HG03103 (cell line): ENCODE data around the gene FAM78A.
"Not testable (repeated sequence)": the region's sequence is repeated elsewhere in the genome, so short reads cannot be mapped to it uniquely, and the experiment has no call there.

Experiments
- ATAC-seq: cut with Tn5 transposase; IDR thresholded peaks from one replicate; pipeline ENCODE4 v1.9.1; 2021; ENCODE audit warnings: low read depth; ENCODE audit not compliant: unreplicated experiment

The FAM78A gene

GRCh38 chr9:131282688-131283422 lies 6.5 kb upstream of the FAM78A start:
- no peak for ATAC-seq

GRCh38 chr9:131282175-131282574 lies 5.9 kb upstream of the FAM78A start:
- no peak for ATAC-seq

GRCh38 chr9:131281119-131281965 lies 5.0 kb upstream of the FAM78A start:
- no peak for ATAC-seq

GRCh38 chr9:131280660-131281059 lies 4.3 kb upstream of the FAM78A start:
- no peak for ATAC-seq

- no peak for ATAC-seq
These were observed 3.7 kb upstream of the FAM78A start for GRCh38 chr9:131279863-131280570.

GRCh38 chr9:131279196-131279862 lies 3.0 kb upstream of the FAM78A start:
- no peak for ATAC-seq

GRCh38 chr9:131278702-131279111 lies 2.4 kb upstream of the FAM78A start:
- no peak for ATAC-seq

GRCh38 chr9:131277910-131278701 lies 1.8 kb upstream of the FAM78A start:
- ATAC-seq: no peak

GRCh38 chr9:131277287-131277909 lies 1.1 kb upstream of the FAM78A start:
- ATAC-seq: no peak

GRCh38 chr9:131276891-131277286 lies 579 bp upstream of the FAM78A start:
- no peak for ATAC-seq

- ATAC-seq: no peak
These were observed 797 bp downstream of the FAM78A start for GRCh38 chr9:131275332-131276093.

- ATAC-seq: no peak
These were observed 1.5 kb downstream of the FAM78A start for GRCh38 chr9:131274674-131275331.

- no peak for ATAC-seq
These were observed 2.2 kb downstream of the FAM78A start for GRCh38 chr9:131273856-131274673.

GRCh38 chr9:131273146-131273855 lies 3.0 kb downstream of the FAM78A start:
- ATAC-seq: no peak

- ATAC-seq: no peak
These were observed 4.1 kb downstream of the FAM78A start for GRCh38 chr9:131272212-131272611.

GRCh38 chr9:131271506-131271931 lies 4.8 kb downstream of the FAM78A start:
- ATAC-seq: no peak

GRCh38 chr9:131271016-131271273 lies 5.4 kb downstream of the FAM78A start:
- not testable (repeated sequence) for ATAC-seq
